Tibial artery (tissue), 4 donors: ENCODE data around the gene PPP1R10.

Source experiments
- DNase-seq, 2 donors: peaks; one replicate each; pipeline ENCODE4 v3.0.0-alpha.2; 2019
- H3K27ac ChIP-seq, 2 donors: fragments of 200-600 bp; sonication (generic) in 1 of 2; 1 replicate in 1 of 2; 2 replicates in 1 of 2; pipeline ENCODE4 v1.5.1; 2018 to 2019; ENCODE audit warnings: mild to moderate bottlenecking in 1 of 2
- H3K27me3 ChIP-seq, 2 donors: fragments of 200-600 bp; sonication (generic) in 1 of 2; one replicate each; pipeline versions ENCODE4 v1.5.1 to v1.6.0; 2016 to 2019
- H3K36me3 ChIP-seq, 3 donors: fragments of 200-600 bp; sonication (generic) in 2 of 3; one replicate each; pipeline ENCODE4 v1.5.1; 2016 to 2019; ENCODE audit warnings: mild to moderate bottlenecking in 2 of 3
- H3K4me1 ChIP-seq, 4 donors: fragments of 200-600 bp; sonication (generic) in 2 of 4; 1 replicate in 3 of 4; 2 replicates in 1 of 4; pipeline ENCODE4 v1.5.1; 2016 to 2019
- H3K4me3 ChIP-seq, 2 donors: fragments of 200-600 bp; sonication (generic) in 1 of 2; 1 replicate in 1 of 2; 2 replicates in 1 of 2; pipeline ENCODE4 v1.5.1; 2018 to 2019; ENCODE audit warnings: mild to moderate bottlenecking in 2 of 2
- H3K9me3 ChIP-seq, 3 donors: fragments of 200-600 bp; sonication (generic) in 1 of 3; one replicate each; pipeline ENCODE4 v1.5.1; 2016 to 2019
- CTCF ChIP-seq, 2 experiments: fragments of 200-600 bp in 1 of 2; fragments of 450-650 bp in 1 of 2; IDR thresholded peaks; one replicate each; pipeline ENCODE4 v1.5.1; 2017 to 2019; ENCODE audit warnings: antibody characterized with exemption in 2 of 2, mild to moderate bottlenecking in 1 of 2, moderate library complexity in 1 of 2
- intact Hi-C: fragments of 100-400 bp; cut with DNase I; formaldehyde crosslinking; loops from one replicate; pipeline ENCODE4 v1.15.0; 2023; ENCODE audit warnings: low total_unique reads

PPP1R10 gene

GRCh38 chr6:30613251-30614043, 3.6 kb downstream of the PPP1R10 start:
- Histone ChIP-seq H3K27me3 (no peaks in the 10 kb centered on the region), H3K9me3 (no peaks in the 10 kb centered on the region), H3K4me1 (peaks cover 0 to 62% (median 38%) of the 10 kb centered on the region in 4 donors), H3K36me3 (peaks cover 23 to 25% (median 24%) of the 10 kb centered on the region in 3 donors), H3K4me3 (peak overlapping the region; percentile 87 to 90), H3K27ac (peak overlapping the region; percentile 96 to 98)
- no peak for TF ChIP-seq CTCF (IDR thresholded peaks at IDR 0.05)
- DNase-seq, result peak in 1 of 2 donors; percentile 5
- intact Hi-C loops, result no loop called here

- intact Hi-C loops, result no loop called here
- DNase-seq, result no peak
- Histone ChIP-seq H3K27me3 (no peaks in the 10 kb centered on the region), H3K36me3 (peaks cover 30 to 32% (median 30%) of the 10 kb centered on the region in 3 donors), H3K9me3 (no peaks in the 10 kb centered on the region), H3K4me1 (peaks cover 0 to 58% (median 34%) of the 10 kb centered on the region in 4 donors), H3K27ac (peak overlapping the region; percentile 96 to 98), H3K4me3 (no peak overlapping the region)
- TF ChIP-seq CTCF (IDR thresholded peaks at IDR 0.05), result no peak
Observed at GRCh38 chr6:30612687-30613248, 4.3 kb downstream of the PPP1R10 start.

GRCh38 chr6:30612213-30612612, 4.8 kb downstream of the PPP1R10 start:
- no peak for TF ChIP-seq CTCF (IDR thresholded peaks at IDR 0.05)
- intact Hi-C loops, result no loop called here
- DNase-seq, result no peak
- Histone ChIP-seq H3K4me3 (no peak overlapping the region), H3K4me1 (peaks cover 0 to 58% (median 34%) of the 10 kb centered on the region in 4 donors), H3K27me3 (no peaks in the 10 kb centered on the region), H3K27ac (peak overlapping the region in 1 of 2 donors; percentile 98), H3K9me3 (no peaks in the 10 kb centered on the region), H3K36me3 (peaks cover 36 to 38% (median 36%) of the 10 kb centered on the region in 3 donors)

GRCh38 chr6:30611856-30612194, 5.2 kb downstream of the PPP1R10 start:
- TF ChIP-seq CTCF (IDR thresholded peaks at IDR 0.05), result no peak
- H3K4me1 ChIP-seq, result peaks cover 0 to 58% (median 34%) of the 10 kb centered on the region in 4 donors
- no peak for DNase-seq
- intact Hi-C loops, result no loop called here
- H3K9me3 ChIP-seq, result no peaks in the 10 kb centered on the region
- H3K36me3 ChIP-seq, result peaks cover 38 to 41% (median 40%) of the 10 kb centered on the region in 3 donors
- H3K27me3 ChIP-seq, result no peaks in the 10 kb centered on the region
- H3K27ac ChIP-seq, result peak overlapping the region in 1 of 2 donors; percentile 98
- H3K4me3 ChIP-seq, result no peak overlapping the region

GRCh38 chr6:30611150-30611855, 5.7 kb downstream of the PPP1R10 start:
- no peaks in the 10 kb centered on the region for H3K27me3 ChIP-seq
- H3K27ac ChIP-seq, result peak overlapping the region in 1 of 2 donors; percentile 98
- no peak for TF ChIP-seq CTCF (IDR thresholded peaks at IDR 0.05)
- H3K36me3 ChIP-seq, result peaks cover 38 to 41% (median 40%) of the 10 kb centered on the region in 3 donors
- H3K4me1 ChIP-seq, result peaks cover 0 to 58% (median 34%) of the 10 kb centered on the region in 4 donors
- DNase-seq, result no peak
- H3K4me3 ChIP-seq, result no peak overlapping the region
- intact Hi-C loops, result no loop called here
- H3K9me3 ChIP-seq, result no peaks in the 10 kb centered on the region
